HL-60/S4 treated with phorbol 12-myristate 13-acetate at 8.2 ng/mL for 4 days and 3 days (cell line): Measurements from ENCODE around the gene NPIPB6.

Experiments
- in situ Hi-C: fragments of 300-500 bp; cut with MboI; formaldehyde crosslinking; loops from 2 replicates; pipeline ENCODE4 v1.15.0; 2022; ENCODE audit warnings: low sequenced_read_pairs

The NPIPB6 gene

DNA sequence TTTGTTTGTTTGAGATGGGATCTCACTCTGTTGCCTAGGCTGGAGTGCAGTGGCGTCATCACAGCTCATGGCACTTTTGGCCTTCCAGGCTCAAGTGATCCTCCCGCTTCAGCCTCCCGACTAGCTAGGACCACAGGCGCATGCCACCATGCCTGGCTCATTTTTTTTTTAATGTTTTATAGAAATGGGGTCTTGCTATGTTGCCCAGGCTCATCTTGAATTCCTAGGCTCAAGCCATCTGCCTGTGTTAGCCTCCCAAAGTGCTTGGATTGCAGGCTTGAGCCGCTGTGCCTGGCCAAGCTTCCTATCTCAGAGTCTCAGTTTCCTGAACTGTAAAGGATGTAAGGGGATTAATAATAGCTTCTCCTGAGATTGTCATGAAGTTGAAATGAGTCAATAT lies 63.0 kb downstream of the NPIPB6 start:
- in situ Hi-C loops, result no loop called here

DNA sequence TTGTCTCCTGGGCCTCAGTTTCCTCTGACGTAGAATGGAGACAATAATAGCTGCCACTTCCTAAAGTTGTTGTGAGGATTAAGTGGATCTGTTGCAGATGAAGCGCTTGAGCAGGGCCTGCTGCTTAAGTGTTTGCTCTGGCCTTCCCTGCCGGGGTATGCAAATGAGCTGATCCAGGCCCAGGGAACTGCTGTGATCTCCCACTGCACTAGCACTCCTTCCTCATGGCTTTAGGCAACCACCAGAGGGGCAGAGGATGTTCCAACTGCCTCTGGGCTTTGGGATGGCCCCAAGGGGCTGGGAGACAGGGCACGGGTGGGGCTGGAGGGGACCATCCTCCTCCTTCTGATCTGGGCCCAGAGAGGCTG lies 64.8 kb downstream of the NPIPB6 start:
- in situ Hi-C loops, result loop anchor here (10.0 to 25.0 kb wide), 2 partner anchors 64 to 289 kb away; partner anchors contain the start of gene SULT1A2

DNA sequence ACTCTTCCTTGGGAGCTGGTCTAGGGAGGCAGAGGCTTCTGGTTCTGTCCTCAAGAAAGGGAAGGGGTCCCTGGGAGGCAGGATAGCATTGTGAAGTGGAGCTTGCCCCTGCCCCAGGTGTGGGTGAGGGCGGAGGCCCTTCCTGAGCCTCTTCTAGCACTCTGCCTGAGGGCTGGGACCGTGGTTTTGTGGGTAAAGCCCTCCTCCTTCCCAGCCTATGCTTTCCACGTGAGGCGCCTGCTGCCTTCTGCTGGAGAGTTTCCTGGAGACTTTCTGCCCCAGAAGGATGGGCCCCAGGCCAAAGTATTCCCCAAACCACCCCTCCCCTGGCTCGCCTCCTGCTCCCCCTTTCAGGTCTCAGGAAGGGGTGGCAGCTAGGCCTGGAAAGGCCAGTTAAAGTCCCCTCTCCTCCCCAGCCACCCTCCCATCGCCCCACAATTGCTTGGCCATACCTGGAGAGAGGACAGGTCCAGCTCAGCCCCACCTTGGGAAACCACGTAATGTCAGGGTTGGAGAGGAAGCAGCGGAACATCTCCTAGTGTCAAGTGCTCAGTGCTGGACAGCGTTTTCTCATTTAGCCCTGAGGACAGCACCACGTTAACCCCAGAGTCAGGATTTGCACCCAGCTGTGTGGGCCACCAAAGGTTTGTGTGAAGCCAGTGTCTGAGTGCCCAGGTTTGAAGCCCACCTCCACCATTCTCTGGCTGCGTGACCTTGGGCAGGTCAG lies 65.4 kb downstream of the NPIPB6 start:
- in situ Hi-C loops, result loop anchor here (10.0 to 25.0 kb wide), 2 partner anchors 63 to 289 kb away; partner anchors contain the start of gene SULT1A2

DNA sequence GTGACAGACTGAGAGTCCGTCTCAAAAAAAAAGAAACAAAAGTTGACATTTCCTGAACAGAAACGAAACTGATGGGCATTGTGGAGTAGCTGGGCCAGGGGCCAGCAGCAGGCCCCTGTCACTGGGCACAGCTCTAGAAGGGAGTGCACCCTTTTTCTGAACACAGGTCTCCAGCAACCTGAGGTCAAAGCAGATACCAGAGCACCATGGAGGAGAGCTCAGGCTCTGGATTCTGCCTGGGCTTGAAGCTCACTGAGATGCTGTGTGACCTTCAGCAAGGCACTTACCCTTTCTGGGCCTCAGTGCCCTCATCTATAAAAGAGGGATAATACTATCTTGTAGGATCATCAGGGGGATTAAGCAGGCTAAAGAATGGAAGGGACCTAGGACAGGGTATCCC lies 66.0 kb downstream of the NPIPB6 start:
- in situ Hi-C loops, result loop anchor here (10.0 to 25.0 kb wide), 2 partner anchors 63 to 290 kb away; partner anchors contain the start of gene SULT1A2

DNA sequence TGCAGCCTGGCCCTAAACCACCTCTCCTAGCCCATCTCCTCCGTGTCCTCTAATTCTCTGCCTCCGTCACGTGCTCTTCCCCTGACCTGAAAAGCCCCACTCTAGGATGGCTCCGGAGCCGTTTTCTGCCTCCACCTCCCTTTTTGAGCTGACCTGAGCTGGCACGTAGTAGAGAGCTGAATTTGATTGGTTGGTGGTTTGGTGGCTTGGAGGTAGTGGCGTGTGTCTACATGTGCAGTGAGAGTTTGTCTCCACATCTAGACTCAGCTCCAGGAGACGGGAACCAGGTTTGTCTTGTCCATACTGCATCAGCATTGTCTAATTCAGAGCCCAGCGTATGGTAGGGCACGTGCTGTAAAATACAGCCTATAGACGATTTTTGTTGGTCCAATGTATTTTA lies 68.0 kb downstream of the NPIPB6 start:
- in situ Hi-C loops, result loop anchor here (10.0 to 25.0 kb wide), 2 partner anchors 60 to 292 kb away; partner anchors contain the start of gene SULT1A2

DNA sequence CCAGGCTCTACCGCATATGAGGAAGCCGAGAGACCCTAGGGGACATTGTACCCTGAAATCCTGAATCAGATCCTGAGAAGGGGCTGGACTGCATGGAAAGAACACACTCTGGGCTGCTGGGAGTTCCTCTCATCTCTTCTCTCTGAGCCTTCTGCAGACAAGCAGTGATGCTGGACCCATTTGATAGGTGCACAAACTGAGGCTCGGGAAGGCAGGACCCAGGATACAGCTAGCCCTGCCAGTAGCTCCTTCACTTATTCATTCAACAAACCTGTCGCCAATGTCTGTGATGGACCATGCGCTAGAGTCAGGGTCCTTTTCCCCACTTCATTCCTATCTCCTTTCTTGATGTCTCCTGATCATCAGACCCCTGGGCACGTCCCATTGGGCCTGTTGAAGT lies 69.1 kb downstream of the NPIPB6 start:
- in situ Hi-C loops, result loop anchor here (10.0 to 25.0 kb wide), 2 partner anchors 59 to 293 kb away; partner anchors contain the start of gene SULT1A2

DNA sequence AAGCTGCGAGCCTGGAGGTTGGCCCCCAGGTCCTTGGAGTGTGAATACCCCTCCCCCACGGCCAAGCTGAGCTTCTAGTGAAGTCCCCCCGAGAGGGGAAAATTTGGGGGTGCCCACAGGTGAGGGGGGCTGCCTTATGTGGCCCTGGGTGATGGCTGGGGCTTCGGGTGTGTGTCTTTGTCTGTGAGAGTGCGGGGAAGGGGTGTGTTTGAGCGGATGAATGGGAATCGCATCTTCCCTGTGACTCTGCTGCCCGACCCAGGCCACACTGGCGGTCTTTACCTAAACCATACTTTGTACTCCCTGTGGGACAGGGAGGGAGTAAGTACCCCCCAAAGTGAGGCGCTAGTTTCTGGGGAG lies 69.7 kb downstream of the NPIPB6 start:
- in situ Hi-C loops, result loop anchor here (10.0 to 25.0 kb wide), 2 partner anchors 59 to 294 kb away; partner anchors contain the start of gene SULT1A2

DNA sequence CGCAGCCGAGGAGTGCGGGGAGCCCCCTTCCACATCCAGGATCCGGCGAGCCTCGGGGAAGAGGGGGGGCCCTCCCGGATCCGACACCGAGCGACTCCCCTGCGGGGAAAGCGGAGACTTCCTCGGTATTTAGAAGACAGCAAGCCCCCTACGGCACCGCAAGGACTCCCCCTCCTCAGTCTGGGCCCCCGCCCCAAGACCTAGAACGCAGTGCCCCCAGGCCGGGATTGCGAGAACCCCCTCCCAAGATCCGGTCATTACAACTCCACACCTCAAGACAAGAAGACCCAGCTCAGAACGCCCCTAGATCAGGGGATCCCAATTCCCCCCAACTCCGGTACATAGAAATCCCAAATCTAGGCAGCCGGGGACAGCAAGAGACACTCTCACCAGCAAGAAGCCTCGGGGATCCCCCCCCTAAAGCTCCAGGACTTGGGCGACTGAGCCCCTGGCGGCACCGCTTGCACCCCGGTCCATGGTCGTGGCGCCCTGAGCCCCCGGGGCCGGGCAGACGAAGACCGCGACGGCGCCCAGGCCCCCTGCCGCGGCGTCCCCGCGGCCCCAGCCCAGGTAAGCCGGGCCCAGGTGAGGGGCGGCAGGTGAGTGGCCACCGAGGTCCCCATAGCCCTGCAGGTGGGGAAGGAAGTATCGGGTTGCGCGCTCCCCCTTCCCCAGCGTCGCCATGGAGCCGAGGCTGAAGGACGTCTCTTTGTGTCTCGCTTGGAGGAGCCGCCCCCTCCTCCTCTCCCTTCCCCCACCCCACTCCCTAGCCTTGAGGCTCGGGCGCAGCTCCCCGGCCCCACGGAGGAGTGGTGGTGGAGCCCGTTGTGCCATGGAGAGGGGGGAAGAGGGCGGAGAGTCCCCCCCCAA lies 70.3 kb downstream of the NPIPB6 start:
- in situ Hi-C loops, result loop anchor here (10.0 to 25.0 kb wide), 2 partner anchors 58 to 294 kb away; partner anchors contain the start of gene SULT1A2
